Embryonic facial prominence (tissue), 1 donor: ENCODE data around the gene SSH3.
"Not testable (repeated sequence)": the region's sequence is repeated elsewhere in the genome, so short reads cannot be mapped to it uniquely, and the experiment has no call there.

Source experiments
- DNase-seq: peaks from one replicate; pipeline ENCODE4 v3.0.0-alpha.2; 2016; ENCODE audit errors: extremely low spot score

Gene SSH3, protein sequence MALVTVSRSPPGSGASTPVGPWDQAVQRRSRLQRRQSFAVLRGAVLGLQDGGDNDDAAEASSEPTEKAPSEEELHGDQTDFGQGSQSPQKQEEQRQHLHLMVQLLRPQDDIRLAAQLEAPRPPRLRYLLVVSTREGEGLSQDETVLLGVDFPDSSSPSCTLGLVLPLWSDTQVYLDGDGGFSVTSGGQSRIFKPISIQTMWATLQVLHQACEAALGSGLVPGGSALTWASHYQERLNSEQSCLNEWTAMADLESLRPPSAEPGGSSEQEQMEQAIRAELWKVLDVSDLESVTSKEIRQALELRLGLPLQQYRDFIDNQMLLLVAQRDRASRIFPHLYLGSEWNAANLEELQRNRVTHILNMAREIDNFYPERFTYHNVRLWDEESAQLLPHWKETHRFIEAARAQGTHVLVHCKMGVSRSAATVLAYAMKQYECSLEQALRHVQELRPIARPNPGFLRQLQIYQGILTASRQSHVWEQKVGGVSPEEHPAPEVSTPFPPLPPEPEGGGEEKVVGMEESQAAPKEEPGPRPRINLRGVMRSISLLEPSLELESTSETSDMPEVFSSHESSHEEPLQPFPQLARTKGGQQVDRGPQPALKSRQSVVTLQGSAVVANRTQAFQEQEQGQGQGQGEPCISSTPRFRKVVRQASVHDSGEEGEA

DNA sequence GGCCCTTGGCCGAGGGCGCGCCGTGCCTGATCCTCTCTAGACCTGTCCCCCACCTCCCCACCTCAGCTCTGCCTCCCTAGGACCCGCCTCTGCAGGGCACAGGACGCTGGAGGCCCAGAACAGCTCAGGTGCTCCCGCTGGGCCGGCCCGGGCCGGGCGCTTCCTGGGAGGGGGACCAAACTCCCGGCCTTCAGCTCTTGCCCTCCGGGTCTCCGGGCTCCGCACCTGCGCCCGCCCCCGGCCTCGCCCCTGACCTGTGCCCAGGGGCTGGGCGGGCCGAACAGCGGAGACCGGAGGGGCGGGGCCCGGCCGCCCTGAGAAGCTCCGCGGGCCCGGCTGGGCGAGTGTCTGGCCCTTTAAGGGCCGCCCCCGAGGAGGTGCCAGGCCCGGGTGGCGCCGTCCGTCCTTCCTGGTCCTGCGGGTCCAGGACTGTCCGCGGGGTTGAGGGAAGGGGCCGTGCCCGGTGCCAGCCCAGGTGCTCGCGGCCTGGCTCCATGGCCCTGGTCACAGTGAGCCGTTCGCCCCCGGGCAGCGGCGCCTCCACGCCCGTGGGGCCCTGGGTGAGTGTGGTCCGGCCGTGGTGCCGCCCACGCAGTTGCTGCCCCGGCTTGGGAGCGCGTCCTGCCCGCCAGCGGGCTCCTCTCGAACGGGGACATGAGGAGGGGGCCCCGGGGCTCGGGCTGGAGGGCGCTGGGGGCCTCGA lies at the start of gene SSH3:
Gene SSH3 (plus strand): TSS at position 399 of the 703 bp plus-strand sequence. CDS start 96 bp downstream, at position 495.
- DNase-seq, result no peak

DNA sequence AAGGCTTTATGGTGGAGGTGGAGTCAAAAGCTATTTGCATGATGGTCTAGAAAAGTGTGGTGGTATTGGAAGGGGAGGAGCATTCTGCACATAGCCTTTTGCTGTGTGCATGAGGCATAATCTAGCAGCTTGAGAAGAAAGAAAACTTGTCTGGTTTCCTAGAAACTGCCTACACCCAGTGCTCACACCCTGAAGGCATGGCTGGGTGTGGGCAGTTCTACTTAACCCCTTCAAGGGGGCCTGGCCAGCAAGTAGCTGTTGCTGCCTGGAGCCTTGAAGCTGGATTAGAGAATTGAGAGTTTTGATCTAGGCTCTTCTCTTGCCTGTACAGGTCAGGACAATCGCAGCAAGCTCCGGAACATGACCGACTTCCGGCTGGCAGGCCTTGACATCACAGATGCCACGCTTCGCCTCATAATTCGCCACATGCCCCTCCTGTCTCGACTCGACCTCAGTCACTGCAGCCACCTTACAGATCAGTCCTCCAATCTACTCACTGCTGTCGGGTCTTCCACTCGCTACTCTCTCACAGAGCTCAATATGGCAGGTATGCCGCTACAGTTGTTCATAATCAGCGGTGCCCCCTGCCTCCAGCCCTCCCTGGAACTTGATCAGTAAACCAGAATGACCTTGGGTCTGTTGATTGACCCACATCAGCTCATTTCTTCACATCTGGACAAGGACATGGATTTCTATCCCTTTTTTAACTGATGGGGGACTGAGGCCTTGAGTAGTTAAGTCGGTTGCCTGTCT lies 49.3 kb upstream of the SSH3 start:
- no peak for DNase-seq

DNA sequence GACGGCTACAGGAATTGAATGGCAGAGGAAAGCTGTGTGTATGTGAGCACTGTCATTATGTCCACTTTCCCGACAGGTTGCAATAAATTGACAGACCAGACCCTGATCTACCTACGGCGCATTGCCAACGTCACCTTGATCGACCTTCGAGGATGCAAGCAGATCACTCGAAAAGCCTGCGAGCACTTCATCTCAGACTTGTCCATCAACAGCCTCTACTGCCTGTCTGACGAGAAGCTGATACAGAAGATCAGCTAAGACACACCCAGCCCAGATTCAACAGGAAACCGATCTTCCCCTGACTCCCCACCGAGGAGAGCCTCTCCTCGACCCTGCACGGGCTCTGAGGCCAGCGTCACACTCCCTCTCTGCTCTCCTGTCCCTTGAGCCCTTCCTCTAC lies 48.5 kb upstream of the SSH3 start:
- DNase-seq, result no peak

DNA sequence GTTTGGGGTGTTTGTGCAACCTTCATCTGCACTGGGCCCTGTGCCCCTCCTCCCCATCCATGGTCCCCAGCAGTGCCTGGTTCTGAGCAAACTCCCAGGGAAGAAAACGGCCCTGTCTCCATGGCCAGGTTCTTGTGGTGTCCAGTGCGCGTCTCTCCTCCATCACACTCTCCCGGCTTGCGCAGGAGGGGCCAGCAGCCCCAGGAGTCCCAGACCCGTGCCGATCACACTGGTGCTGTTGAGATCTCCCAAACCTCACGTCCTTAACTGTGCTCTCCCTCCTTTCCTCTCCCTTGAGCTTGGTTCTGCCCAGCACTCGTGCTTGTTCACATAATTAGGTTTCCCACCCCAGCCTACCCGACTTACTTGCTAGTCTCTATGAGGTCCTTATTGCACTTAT lies 48.0 kb upstream of the SSH3 start:
- no peak for DNase-seq

DNA sequence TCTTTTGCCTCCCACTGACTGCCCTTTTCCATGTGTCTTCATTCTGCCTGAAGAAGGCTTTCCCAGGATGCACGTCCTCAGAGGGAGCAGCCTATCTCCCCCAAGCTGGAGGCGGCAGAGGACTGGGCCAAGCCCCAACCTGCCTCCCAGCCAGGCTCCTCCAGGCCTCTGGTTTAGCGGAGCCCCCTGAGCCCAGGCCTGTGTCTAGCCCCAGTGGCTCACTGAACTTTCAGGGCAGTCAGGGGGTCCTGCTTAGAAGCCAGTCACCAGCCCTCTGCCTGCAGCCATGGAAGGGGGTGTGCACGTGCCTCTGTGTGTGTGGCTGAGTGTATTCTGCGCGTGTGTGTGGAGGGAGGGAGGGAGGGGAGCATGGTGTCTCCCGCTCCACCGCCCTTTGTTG lies 47.5 kb upstream of the SSH3 start:
- no peak for DNase-seq

DNA sequence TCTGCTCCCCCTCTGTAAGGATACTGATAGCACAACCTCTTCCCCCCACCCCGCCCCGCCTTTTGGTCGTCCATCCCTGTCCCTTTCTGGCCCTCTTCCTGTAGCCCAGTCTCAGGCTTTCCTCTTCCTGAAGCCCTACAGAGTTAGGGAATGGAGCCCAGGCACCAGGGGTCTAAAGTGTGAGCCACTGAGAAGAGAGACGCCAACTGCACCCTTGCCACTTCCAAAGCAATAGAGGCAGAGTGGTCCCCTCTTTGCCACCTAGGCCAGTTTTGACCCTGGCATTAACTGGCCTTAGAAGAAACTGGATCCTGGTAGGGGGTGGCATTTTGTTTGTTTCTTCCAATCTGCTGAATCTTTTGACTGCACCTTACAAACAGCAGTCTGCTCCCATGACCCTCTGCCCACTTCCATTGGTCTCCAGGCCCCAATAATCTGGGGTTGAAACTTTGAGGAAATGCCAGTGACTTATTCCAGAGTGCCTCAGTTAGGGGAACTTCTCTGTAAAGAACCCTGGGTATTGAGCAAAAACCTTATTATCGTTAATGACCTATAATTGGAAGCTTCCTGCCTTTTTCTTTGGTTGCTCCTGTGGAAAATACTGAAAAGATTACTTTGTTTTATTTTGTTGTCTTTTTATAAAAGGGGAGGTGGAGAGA lies 46.7 kb upstream of the SSH3 start:
- no peak for DNase-seq

DNA sequence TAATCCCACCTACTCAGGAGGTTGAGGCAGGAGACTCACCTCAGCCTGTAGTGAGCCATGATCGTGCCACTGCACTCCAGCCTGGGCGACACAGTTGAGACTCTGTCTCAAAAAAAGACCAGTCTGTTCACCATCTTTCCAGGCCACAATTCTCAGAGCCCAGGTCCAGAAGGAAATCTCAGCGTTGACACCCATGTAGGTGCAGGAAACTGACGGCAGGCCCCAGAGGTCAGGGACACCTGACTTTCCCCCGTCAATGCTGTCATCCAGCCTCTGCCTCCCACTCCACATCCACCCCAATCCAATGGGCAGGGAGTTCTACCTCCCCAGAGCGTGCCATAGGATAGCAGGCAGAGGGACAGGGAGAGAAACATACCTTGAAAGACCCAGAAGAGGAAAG lies 42.9 kb upstream of the SSH3 start:
- no peak for DNase-seq

DNA sequence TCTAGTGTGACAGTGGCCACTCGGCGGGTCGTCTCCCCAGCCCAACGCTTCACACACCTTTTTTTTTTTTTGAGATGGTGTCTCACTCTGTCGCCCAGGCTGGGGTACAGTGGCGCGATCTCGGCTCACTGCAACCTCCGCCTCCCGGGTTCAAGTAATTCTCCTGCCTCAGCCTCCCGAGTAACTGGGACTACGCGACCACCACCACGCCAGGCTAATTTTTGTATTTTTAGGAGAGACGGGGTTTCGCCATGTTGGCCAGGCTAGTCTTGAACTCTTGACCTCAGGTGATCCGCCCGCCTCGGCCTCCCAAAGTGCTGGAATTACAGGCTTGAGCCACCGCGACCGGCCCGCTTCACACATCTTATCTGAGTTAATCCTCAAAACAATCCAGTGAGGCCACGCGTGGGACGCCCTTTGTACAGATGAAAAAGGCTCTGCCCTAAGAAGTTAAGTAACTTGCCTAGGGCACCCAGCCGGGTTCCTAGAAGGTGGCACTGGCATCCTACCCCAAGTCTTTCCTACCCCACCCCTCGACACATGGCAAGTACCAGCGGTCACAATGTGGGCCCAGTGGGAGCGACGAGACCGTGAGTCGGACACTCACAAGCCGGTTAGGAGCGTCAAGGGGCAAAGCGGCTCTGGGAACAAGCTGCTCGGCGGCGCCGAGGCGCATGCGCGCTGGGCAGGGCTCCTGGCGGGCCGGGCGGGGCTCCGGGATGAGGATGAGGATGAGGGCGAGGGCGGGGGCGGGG lies 42.3 kb upstream of the SSH3 start:
- DNase-seq, result not testable (repeated sequence)

DNA sequence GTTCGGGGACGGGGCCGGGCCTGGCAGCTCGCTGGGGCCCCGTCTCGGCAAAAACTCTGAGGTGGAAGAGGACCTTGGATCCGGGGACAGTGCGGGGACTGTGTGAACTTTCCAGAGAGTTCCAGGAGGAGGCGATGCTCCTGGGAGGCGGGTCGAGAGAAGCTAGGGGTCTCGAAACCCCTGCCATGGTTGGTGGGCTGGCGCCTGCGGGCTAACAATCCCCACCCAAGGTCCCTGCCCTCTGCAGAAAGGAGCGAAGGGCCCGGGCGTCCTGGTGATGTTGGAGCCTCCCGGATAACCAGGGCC lies 41.7 kb upstream of the SSH3 start:
- DNase-seq, result no peak

DNA sequence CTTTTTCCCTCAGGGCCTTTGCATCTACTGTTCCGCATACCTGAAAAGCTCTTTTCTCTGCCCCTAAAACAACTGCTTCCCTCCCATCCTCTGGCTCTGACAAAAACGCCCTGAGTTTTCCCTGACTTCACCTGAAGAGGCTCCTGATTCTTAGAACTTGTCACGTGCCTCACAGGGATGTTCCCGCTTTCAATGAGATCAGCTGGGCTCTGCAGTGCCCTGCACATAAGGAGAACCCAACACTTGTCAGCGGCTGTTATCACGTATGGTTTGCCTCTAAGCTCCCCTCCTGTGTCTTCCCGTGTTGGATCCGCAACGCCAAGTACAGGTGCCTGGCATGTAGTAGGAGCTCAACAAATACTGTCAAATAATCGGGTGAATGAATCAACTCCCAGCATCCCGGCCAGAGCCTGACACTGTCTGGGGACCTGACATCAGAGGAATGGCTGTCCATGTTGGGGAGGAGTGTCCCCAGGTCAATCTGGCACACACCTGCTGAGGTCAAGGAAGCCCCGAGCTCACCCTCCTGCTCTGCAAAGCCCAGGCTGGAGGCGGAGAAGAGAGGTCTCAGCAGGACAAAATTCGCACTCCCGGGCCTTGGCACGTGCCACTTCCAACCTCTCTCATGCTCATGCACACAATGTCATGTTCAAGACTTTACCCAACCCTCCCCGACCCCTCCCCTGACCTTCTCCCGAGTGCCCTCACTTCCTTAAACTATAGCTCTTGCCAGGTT lies 41.2 kb upstream of the SSH3 start:
- no peak for DNase-seq

DNA sequence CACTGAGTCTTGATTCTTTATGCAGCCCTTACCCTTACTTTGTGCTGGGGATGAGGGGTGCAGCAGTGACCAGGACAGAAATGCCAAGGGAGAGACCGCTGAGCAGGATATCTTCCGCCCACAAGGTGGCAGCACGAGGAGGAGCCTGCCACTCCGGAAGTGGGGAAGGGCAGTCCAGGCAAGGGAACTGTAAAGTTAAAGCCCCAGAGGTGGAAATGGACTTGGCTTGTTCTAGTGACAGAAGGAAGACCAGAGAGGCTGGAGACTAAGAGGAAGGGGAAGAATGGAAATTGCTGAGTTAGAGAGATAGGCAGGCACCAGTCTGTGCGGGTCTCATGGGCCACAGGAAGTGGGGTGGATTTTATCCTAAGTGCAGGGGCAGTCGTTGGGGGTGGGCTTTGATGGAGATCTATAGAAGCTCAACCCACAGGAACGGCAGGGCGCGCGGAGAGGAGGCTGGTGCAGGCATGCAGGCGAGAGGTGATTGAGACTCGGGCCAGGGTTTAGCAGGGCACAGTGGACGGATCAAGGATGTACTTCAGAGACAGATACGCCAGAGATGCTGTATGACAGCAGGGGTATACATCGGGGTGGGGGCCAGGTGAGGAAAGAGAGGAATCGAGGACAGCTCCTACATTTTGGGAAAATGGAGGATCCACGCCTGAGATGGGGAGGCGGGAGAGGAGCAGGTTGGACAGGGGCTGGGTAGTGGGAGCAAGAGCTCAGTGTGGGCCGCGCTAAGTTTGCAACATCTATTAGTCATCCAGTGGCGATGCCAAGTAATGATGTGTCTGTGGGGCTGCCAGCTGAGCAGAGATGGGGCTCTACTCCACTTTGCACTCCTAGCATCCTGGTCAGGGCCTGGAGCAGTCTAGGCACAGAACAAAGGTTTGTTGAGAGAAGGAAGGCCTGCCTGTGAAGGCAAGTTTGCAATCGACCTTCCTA lies 40.3 kb upstream of the SSH3 start:
- DNase-seq, result no peak

DNA sequence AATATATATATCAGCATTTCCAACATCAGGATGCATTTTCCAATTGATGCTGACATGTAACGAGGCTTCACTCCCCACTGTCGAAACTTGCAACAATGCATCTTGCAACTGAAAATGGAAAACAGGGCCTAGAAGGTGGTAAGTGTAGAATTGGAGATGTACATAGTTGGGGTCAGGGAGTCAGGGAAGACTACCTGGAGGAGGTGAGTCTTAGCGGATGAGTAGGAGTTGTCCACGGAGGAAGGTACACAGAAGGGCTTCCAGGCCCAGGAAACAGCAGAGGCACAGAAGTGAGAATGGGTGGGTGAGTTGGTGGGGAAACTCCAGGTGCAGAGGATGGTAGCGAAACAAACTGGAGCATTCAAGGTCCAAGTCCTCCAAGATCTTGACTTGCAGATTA lies 39.1 kb upstream of the SSH3 start:
- DNase-seq, result no peak

DNA sequence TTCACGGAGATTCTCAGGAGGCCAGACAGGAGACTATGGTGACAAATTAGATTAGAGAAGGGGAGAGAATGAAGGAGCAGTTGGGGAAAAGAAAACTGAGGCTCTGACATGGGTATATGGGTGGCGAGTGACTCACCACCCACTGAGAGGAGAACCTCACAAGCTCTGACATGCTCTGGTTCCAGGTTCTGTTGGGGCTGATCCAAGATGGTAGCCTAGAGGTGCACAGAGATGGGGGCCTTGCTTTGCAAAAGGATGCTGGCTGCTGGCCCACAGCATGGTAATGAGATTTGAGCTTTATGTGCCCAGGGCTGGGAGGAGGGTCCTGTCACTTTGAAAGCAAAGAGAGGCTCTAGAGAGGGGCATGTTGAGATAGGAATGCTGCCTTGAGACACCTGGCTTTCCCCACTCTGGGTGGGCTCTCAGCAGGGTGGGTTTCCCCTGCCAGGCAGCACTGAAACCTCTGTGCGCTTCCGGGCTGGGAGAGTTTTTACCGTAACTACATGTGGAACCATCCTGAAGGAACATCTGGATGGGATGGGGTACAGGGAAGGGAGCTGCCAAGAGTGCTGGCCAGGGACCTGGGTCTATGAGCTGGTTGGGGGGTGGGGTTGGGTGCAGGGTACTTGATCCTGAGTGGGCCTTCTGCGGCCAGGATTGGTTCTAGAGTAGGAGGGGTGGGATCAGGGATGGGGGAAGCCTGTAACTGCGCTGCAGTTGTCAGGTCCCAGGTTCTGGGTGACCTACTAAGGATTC lies 38.3 kb upstream of the SSH3 start:
- DNase-seq, result no peak

DNA sequence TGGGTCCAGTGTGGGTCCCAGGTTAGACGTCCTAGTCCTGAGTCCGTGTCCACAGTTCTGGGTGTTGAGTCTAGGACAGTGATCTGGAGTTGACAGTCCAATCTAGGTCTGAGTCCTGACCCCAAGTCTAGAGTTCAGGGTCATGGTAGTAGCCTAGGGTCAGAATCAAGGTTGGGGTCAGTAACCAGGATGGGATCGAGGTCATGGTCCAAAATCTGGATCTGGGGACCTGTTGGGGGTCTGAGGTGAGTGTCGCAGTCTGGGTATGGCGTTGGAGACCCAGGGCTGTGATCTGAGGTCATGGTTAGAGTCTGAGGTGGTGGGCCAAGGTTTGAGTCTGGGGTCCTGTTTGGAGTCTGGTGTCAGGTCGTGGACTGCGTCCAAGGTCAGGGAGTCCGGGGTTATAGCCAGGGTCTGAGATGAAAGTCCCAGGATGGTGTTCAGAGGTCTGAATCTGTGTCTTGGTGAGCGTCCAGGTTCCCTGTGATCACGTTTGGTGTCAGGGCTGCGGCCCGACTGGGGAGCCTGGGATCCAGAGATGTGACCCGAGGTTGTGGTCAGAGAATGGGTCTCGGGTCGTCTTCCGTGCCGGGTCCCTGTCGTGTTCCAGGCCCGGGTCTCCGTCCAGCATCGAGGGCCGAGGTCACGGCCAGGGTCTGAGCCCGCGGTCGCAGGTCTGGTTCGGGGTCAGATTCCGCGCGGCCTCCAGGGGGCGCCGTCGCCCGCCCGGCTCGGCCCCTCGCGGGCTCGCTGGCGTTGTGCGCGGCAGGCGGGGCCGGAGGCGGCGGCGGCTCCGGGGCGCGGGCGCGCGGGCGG lies 37.5 kb upstream of the SSH3 start:
- no peak for DNase-seq

DNA sequence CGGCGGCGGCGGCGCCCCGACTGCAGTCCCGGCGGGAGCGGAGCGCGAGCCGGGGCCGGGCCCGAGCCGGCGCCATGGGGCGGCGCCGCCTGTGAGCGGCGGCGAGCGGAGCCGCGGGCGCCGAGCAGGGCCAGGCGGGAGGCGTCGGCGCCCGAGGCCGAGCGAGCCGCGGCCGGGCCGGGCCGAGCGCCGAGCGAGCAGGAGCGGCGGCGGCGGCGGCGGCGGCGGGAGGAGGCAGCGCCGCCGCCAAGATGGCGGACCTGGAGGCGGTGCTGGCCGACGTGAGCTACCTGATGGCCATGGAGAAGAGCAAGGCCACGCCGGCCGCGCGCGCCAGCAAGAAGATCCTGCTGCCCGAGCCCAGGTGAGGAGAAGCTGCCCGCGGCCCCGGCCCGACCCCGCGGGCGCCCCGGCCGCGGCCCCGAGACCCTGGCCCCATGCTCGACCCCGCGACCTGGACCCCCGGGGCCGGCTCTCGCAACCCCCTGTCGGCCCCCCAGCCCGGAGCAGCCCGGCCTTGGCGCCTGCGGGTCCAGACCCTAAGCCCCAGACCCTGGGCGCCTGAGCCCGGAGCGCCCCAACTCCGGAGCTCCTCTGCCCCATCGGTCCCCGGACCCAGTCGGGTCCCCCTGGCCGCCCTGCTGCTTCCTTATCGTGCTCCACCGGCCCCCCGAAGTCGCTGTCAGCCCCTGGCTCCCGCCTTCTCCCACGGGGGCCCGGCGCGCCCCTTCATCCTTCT lies 36.7 kb upstream of the SSH3 start, which contains the start of gene GRK2:
Gene GRK2 (plus strand): TSS at position 25 of the 739 bp plus-strand sequence. CDS start 227 bp downstream, at position 252.
- DNase-seq, result no peak

DNA sequence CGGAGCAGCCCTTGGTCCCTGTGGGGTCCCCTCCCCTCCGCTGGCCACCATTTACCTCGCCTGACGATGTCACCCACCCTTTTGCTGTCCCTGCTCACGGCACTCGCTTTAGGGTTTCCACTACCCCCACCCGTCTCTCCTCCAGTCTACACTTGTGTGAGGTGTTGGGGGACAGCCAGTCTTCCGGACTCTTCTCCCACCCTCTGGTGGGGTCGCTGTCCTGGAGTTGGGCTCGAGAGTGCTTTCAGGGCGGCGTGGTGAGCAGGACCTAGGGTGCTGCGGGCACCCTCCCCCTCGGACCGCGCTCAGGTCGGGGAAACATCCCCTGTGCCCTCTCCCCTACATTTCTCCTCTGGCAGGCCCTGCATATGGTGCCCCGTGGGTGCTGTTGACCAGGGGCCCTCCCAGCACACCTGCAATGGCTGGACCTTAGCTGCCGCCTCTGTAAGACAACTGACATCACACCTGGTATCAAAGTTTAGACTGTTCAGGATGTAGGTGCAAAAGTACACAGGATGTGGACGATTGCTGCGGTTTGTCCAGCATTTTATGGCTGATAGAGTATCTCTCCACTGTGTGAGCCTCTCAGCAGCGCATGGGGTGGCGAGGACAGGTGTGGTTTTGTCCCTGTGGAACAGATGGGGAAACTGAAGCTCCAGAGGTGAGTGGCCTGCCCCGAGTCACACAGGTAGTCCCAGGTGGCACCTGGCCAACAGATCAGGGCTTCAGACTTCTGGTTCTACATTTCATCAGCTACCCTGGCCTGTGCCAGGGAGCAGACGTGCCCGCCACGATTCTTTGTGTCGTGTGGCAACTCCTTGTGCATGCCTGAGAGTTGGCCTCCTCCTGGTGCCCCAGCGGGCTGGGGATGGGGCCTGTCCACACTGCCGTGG lies 35.9 kb upstream of the SSH3 start:
- no peak for DNase-seq
